Fibroblast of skin of left biceps (primary cell): ENCODE data around the gene GFM2.
A peak's percentile ranks its signal among the peaks of the same experiment; 100 is the strongest.
"Not testable (repeated sequence)": the region's sequence is repeated elsewhere in the genome, so short reads cannot be mapped to it uniquely, and the experiment has no call there.

Experiments used
- DNase-seq, 2 experiments: peaks; one replicate each; pipeline ENCODE4 v3.0.0-alpha.2; 2013; ENCODE audit warnings: low read depth in 2 of 2

Gene GFM2

GRCh38 chr5:74693191-74693590, 73.7 kb downstream of the GFM2 start:
- no peak for DNase-seq

GRCh38 chr5:74686962-74687751, 79.8 kb downstream of the GFM2 start:
- no peak for DNase-seq

- DNase-seq, result no peak
These were observed 80.8 kb downstream of the GFM2 start for GRCh38 chr5:74685979-74686631.

- DNase-seq, result peak; percentile 34 to 51
These were observed 81.7 kb downstream of the GFM2 start, which contains the start of gene HEXB for GRCh38 chr5:74684900-74685851. Gene HEXB (plus strand): TSS chr5:74685233. CDS start chr5:74685261, 28 bp downstream.

- no peak for DNase-seq
These were observed 87.0 kb downstream of the GFM2 start for GRCh38 chr5:74679966-74680365.

- not testable (repeated sequence) for DNase-seq
These were observed 87.6 kb downstream of the GFM2 start for GRCh38 chr5:74679300-74679699.

- DNase-seq, result not testable (repeated sequence)
These were observed 88.8 kb downstream of the GFM2 start for GRCh38 chr5:74678123-74678522.

- DNase-seq, result not testable (repeated sequence)
These were observed 90.5 kb downstream of the GFM2 start for GRCh38 chr5:74676466-74676865.

GRCh38 chr5:74673011-74673790, 93.7 kb downstream of the GFM2 start:
- DNase-seq, result peak in 1 of 2 experiments; percentile 14

- no peak for DNase-seq
These were observed 94.6 kb downstream of the GFM2 start for GRCh38 chr5:74672215-74672877.
